GM23338 (cell line): ENCODE measurements around the gene ASTN1. TPM values are rescaled to one million over a fixed set of nuclear protein-coding genes. Genes with fewer than 3 reads are reported as not detected.

Experiments used
- ATAC-seq: fragments of 200-7000 bp; cut with Tn5 transposase; 3 replicates; pipeline ENCODE4 v1.9.1; 2020
- DNase-seq: peaks from one replicate; pipeline ENCODE4 v3.0.0-alpha.2; 2015; ENCODE audit warnings: low spot score
- H2AFZ ChIP-seq: fragments of 200-600 bp; sonication (generic); 2 replicates; pipeline ENCODE4 v1.8.0; 2016; ENCODE audit warnings: antibody characterized with exemption, mild to moderate bottlenecking, moderate library complexity
- H3F3A ChIP-seq: fragments of 200-600 bp; sonication (generic); replicated peaks from 2 replicates; pipeline ENCODE4 v1.8.0; 2017; ENCODE audit warnings: antibody characterized with exemption, mixed run types, low read depth
- H3K27ac ChIP-seq: fragments of 200-600 bp; sonication (generic); 2 replicates; pipeline ENCODE4 v1.6.1; 2016; ENCODE audit warnings: low read depth
- H3K27me3 ChIP-seq: fragments of 200-600 bp; sonication (generic); 2 replicates; pipeline ENCODE4 v1.8.0; 2016; ENCODE audit warnings: mild to moderate bottlenecking, mixed run types, moderate library complexity; ENCODE audit not compliant: insufficient read depth
- H3K36me3 ChIP-seq: fragments of 200-600 bp; sonication (generic); 2 replicates; pipeline ENCODE4 v1.8.0; 2016; ENCODE audit warnings: mild to moderate bottlenecking; ENCODE audit not compliant: insufficient read depth
- H3K4me1 ChIP-seq: fragments of 200-600 bp; sonication (generic); 2 replicates; pipeline ENCODE4 v1.8.0; 2016; ENCODE audit warnings: mild to moderate bottlenecking, moderate library complexity; ENCODE audit not compliant: insufficient read depth
- H3K4me2 ChIP-seq: fragments of 200-600 bp; sonication (generic); 2 replicates; pipeline ENCODE4 v1.7.1; 2017; ENCODE audit warnings: mixed run types
- H3K4me3 ChIP-seq: fragments of 200-600 bp; sonication (generic); 2 replicates; pipeline ENCODE4 v1.6.1; 2016; ENCODE audit warnings: mixed run types
- H3K79me2 ChIP-seq: fragments of 200-600 bp; sonication (generic); replicated peaks from 2 replicates; pipeline ENCODE4 v1.8.0; 2017; ENCODE audit warnings: mild to moderate bottlenecking; ENCODE audit not compliant: insufficient read depth
- H3K9me2 ChIP-seq: fragments of 200-600 bp; sonication (generic); 2 replicates; pipeline ENCODE4 v1.8.0; 2017; ENCODE audit not compliant: insufficient read depth
- H4K20me1 ChIP-seq: fragments of 200-600 bp; sonication (generic); replicated peaks from 2 replicates; pipeline ENCODE4 v1.8.0; 2017; ENCODE audit warnings: mild to moderate bottlenecking; ENCODE audit not compliant: insufficient read depth
- H3K27ac Mint-ChIP-seq: 2 replicates; pipeline ENCODE4 v1.8.0; 2020; ENCODE audit warnings: inconsistent platforms, mild to moderate bottlenecking, moderate library complexity, mixed read lengths
- H3K27me3 Mint-ChIP-seq: 3 replicates; pipeline ENCODE4 v1.8.0; 2022; ENCODE audit warnings: low read depth, mild to moderate bottlenecking, moderate library complexity, mixed read lengths, inconsistent platforms; ENCODE audit not compliant: insufficient read depth, poor library complexity
- H3K36me3 Mint-ChIP-seq: 3 replicates; pipeline ENCODE4 v1.8.0; 2021; ENCODE audit warnings: low read depth, mild to moderate bottlenecking, inconsistent platforms, moderate library complexity, mixed read lengths
- H3K4me1 Mint-ChIP-seq: 3 replicates; pipeline ENCODE4 v1.8.0; 2020; ENCODE audit warnings: mild to moderate bottlenecking, inconsistent platforms, mixed read lengths
- H3K4me3 Mint-ChIP-seq: 3 replicates; pipeline ENCODE4 v1.8.0; 2021; ENCODE audit warnings: moderate library complexity, mild to moderate bottlenecking, inconsistent platforms, mixed read lengths
- H3K9me3 Mint-ChIP-seq: 3 replicates; pipeline ENCODE4 v1.8.0; 2020; ENCODE audit warnings: moderate library complexity, mild to moderate bottlenecking, inconsistent platforms, mixed read lengths
- CREB1 ChIP-seq: fragments of 250-450 bp; sonication (Bioruptor Pico); IDR thresholded peaks from 2 replicates; pipeline ENCODE4 v1.5.0; 2020; ENCODE audit warnings: low read depth, mild to moderate bottlenecking, moderate library complexity
- EZH2 ChIP-seq: fragments of 200-600 bp; sonication (generic); IDR thresholded peaks from one replicate; pipeline ENCODE4 v1.8.0; 2017; ENCODE audit warnings: antibody characterized with exemption, mild to moderate bottlenecking, low read depth; ENCODE audit not compliant: unreplicated experiment
- EZH2phosphoT487 ChIP-seq: fragments of 200-600 bp; sonication (generic); IDR thresholded peaks from one replicate; pipeline ENCODE4 v1.8.1; 2018; ENCODE audit warnings: antibody characterized with exemption; ENCODE audit not compliant: unreplicated experiment
- JUNB ChIP-seq: IDR thresholded peaks from one replicate; pipeline ENCODE4 v1.6.1; 2016; ENCODE audit warnings: antibody characterized with exemption; ENCODE audit not compliant: unreplicated experiment
- NANOG ChIP-seq: IDR thresholded peaks from 2 replicates; pipeline ENCODE4 v1.6.1; 2016; ENCODE audit warnings: antibody characterized with exemption, borderline replicate concordance
- POLR2AphosphoS5 ChIP-seq: IDR thresholded peaks from 2 replicates; pipeline ENCODE4 v1.6.1; 2016; ENCODE audit warnings: antibody characterized with exemption, low read depth
- STAT1 ChIP-seq: IDR thresholded peaks from one replicate; pipeline ENCODE4 v1.6.1; 2016; ENCODE audit warnings: antibody characterized with exemption; ENCODE audit not compliant: unreplicated experiment
- ZNF114 ChIP-seq: fragments of 250-450 bp; sonication (Bioruptor Pico); IDR thresholded peaks from 2 replicates; pipeline ENCODE4 v1.5.0; 2020; ENCODE audit warnings: mild to moderate bottlenecking, moderate library complexity
- ZNF331 ChIP-seq: fragments of 250-450 bp; sonication (Bioruptor Pico); IDR thresholded peaks from 2 replicates; pipeline ENCODE4 v1.5.0; 2020; ENCODE audit warnings: low read depth, mild to moderate bottlenecking, moderate library complexity
- polyA plus RNA-seq: library from polyadenylated mRNA; unstranded; fragments of >200 nt; fragmentation: Nextera tagmentation; extraction: Ambion mirVana; gene quantifications from 2 replicates; pipeline ENCODE4 v1.2.1, GENCODE V29; 2016
- total RNA-seq: library from RNA; depleted of rRNA; stranded (reverse); fragments of >200 nt; shearing (Covaris generic); gene quantifications from 2 replicates; pipeline ENCODE4 v1.2.3, GENCODE V29; 2014
- TF ChIP-seq, protein P1 (sequence below): fragments of 250-450 bp; sonication (Bioruptor Pico); IDR thresholded peaks from 2 replicates; pipeline ENCODE4 v1.5.0; 2020; ENCODE audit warnings: mild to moderate bottlenecking, moderate library complexity
- TF ChIP-seq, protein P2 (sequence below): IDR thresholded peaks from 2 replicates; pipeline ENCODE4 v1.6.1; 2016; ENCODE audit warnings: antibody characterized with exemption
- TF ChIP-seq, protein P3 (sequence below): IDR thresholded peaks from one replicate; pipeline ENCODE4 v1.6.1; 2018; ENCODE audit warnings: antibody characterized with exemption; ENCODE audit not compliant: unreplicated experiment
- TF ChIP-seq, protein P4 (sequence below), 2 experiments: fragments of 200-600 bp in 1 of 2; sonication (generic) in 1 of 2; conservative IDR thresholded peaks; 2 replicates each; pipeline versions ENCODE4 v1.5.1 to v1.6.1; 2016 to 2017; ENCODE audit warnings: antibody characterized with exemption in 2 of 2, low read depth in 2 of 2, mild to moderate bottlenecking in 2 of 2, moderate library complexity in 1 of 2

Gene ASTN1
- total and polyA plus RNA-seq, 2 experiments from 2014 or later = 2.0 to 5.2 TPM

DNA sequence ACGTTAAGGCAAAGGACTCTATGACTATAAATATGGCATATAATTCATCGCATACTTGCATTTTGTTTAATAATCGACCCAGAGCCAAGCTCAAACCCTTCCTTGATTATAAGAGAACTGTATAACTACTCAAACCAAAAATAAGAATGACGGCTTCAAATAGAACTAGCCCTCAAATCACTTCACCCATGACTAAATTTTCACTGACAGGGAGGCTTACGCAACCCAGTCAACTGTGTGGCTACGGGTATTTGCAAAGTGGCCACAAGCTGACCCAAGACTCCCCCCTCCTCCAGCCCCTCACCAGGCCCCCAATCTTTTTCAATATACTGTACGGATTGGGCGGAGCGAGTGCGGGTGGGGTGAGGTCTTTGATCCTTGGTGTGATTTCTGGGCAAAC, 268.3 kb downstream of the ASTN1 start:
- Histone ChIP-seq H3K9me2 (no peaks in the 10 kb centered on the region), H3K27ac (no peak overlapping the region), H3K4me1 (no peaks in the 10 kb centered on the region), H3K79me2 (no peaks in the 10 kb centered on the region), H3K4me3 (no peak overlapping the region), H4K20me1 (no peaks in the 10 kb centered on the region), H3F3A (no peaks in the 10 kb centered on the region), H3K36me3 (no peaks in the 10 kb centered on the region), H3K4me2 (no peak overlapping the region), H2AFZ (no peak overlapping the region), H3K27me3 (no peaks in the 10 kb centered on the region)
- DNase-seq (no peak), ATAC-seq (no peak)
- no peak overlapping the region for H3K4me3 Mint-ChIP-seq
- no peaks in the 10 kb centered on the region for H3K36me3 Mint-ChIP-seq
- no peak overlapping the region for H3K27ac Mint-ChIP-seq
- TF ChIP-seq POLR2AphosphoS5 (no peak), EZH2 (no peak), ZNF331 (CRISPR knock-in tag) (no peak), NANOG (no peak), CREB1 (CRISPR knock-in tag) (no peak), JUNB (no peak), EZH2phosphoT487 (no peak), STAT1 (no peak), ZNF114 (CRISPR knock-in tag) (no peak)
- TF ChIP-seq, protein P1, sequence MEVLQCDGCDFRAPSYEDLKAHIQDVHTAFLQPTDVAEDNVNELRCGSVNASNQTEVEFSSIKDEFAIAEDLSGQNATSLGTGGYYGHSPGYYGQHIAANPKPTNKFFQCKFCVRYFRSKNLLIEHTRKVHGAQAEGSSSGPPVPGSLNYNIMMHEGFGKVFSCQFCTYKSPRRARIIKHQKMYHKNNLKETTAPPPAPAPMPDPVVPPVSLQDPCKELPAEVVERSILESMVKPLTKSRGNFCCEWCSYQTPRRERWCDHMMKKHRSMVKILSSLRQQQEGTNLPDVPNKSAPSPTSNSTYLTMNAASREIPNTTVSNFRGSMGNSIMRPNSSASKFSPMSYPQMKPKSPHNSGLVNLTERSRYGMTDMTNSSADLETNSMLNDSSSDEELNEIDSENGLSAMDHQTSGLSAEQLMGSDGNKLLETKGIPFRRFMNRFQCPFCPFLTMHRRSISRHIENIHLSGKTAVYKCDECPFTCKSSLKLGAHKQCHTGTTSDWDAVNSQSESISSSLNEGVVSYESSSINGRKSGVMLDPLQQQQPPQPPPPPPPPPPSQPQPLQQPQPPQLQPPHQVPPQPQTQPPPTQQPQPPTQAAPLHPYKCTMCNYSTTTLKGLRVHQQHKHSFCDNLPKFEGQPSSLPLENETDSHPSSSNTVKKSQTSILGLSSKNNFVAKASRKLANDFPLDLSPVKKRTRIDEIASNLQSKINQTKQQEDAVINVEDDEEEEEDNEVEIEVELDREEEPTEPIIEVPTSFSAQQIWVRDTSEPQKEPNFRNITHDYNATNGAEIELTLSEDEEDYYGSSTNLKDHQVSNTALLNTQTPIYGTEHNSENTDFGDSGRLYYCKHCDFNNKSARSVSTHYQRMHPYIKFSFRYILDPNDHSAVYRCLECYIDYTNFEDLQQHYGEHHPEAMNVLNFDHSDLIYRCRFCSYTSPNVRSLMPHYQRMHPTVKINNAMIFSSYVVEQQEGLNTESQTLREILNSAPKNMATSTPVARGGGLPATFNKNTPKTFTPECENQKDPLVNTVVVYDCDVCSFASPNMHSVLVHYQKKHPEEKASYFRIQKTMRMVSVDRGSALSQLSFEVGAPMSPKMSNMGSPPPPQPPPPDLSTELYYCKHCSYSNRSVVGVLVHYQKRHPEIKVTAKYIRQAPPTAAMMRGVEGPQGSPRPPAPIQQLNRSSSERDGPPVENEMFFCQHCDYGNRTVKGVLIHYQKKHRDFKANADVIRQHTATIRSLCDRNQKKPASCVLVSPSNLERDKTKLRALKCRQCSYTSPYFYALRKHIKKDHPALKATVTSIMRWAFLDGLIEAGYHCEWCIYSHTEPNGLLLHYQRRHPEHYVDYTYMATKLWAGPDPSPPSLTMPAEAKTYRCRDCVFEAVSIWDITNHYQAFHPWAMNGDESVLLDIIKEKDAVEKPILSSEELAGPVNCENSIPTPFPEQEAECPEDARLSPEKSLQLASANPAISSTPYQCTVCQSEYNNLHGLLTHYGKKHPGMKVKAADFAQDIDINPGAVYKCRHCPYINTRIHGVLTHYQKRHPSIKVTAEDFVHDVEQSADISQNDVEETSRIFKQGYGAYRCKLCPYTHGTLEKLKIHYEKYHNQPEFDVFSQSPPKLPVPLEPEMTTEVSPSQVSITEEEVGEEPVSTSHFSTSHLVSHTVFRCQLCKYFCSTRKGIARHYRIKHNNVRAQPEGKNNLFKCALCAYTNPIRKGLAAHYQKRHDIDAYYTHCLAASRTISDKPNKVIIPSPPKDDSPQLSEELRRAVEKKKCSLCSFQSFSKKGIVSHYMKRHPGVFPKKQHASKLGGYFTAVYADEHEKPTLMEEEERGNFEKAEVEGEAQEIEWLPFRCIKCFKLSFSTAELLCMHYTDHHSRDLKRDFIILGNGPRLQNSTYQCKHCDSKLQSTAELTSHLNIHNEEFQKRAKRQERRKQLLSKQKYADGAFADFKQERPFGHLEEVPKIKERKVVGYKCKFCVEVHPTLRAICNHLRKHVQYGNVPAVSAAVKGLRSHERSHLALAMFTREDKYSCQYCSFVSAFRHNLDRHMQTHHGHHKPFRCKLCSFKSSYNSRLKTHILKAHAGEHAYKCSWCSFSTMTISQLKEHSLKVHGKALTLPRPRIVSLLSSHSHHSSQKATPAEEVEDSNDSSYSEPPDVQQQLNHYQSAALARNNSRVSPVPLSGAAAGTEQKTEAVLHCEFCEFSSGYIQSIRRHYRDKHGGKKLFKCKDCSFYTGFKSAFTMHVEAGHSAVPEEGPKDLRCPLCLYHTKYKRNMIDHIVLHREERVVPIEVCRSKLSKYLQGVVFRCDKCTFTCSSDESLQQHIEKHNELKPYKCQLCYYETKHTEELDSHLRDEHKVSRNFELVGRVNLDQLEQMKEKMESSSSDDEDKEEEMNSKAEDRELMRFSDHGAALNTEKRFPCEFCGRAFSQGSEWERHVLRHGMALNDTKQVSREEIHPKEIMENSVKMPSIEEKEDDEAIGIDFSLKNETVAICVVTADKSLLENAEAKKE (CRISPR knock-in tag) = no peak
- TF ChIP-seq, protein P2, sequence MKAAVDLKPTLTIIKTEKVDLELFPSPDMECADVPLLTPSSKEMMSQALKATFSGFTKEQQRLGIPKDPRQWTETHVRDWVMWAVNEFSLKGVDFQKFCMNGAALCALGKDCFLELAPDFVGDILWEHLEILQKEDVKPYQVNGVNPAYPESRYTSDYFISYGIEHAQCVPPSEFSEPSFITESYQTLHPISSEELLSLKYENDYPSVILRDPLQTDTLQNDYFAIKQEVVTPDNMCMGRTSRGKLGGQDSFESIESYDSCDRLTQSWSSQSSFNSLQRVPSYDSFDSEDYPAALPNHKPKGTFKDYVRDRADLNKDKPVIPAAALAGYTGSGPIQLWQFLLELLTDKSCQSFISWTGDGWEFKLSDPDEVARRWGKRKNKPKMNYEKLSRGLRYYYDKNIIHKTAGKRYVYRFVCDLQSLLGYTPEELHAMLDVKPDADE = no peak
- TF ChIP-seq, protein P3, sequence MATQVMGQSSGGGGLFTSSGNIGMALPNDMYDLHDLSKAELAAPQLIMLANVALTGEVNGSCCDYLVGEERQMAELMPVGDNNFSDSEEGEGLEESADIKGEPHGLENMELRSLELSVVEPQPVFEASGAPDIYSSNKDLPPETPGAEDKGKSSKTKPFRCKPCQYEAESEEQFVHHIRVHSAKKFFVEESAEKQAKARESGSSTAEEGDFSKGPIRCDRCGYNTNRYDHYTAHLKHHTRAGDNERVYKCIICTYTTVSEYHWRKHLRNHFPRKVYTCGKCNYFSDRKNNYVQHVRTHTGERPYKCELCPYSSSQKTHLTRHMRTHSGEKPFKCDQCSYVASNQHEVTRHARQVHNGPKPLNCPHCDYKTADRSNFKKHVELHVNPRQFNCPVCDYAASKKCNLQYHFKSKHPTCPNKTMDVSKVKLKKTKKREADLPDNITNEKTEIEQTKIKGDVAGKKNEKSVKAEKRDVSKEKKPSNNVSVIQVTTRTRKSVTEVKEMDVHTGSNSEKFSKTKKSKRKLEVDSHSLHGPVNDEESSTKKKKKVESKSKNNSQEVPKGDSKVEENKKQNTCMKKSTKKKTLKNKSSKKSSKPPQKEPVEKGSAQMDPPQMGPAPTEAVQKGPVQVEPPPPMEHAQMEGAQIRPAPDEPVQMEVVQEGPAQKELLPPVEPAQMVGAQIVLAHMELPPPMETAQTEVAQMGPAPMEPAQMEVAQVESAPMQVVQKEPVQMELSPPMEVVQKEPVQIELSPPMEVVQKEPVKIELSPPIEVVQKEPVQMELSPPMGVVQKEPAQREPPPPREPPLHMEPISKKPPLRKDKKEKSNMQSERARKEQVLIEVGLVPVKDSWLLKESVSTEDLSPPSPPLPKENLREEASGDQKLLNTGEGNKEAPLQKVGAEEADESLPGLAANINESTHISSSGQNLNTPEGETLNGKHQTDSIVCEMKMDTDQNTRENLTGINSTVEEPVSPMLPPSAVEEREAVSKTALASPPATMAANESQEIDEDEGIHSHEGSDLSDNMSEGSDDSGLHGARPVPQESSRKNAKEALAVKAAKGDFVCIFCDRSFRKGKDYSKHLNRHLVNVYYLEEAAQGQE = no peak
- TF ChIP-seq, protein P4, sequence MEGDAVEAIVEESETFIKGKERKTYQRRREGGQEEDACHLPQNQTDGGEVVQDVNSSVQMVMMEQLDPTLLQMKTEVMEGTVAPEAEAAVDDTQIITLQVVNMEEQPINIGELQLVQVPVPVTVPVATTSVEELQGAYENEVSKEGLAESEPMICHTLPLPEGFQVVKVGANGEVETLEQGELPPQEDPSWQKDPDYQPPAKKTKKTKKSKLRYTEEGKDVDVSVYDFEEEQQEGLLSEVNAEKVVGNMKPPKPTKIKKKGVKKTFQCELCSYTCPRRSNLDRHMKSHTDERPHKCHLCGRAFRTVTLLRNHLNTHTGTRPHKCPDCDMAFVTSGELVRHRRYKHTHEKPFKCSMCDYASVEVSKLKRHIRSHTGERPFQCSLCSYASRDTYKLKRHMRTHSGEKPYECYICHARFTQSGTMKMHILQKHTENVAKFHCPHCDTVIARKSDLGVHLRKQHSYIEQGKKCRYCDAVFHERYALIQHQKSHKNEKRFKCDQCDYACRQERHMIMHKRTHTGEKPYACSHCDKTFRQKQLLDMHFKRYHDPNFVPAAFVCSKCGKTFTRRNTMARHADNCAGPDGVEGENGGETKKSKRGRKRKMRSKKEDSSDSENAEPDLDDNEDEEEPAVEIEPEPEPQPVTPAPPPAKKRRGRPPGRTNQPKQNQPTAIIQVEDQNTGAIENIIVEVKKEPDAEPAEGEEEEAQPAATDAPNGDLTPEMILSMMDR (conservative IDR thresholded peaks at IDR 0.05; ENCODE audit: low read depth in 2 of 2) = no peak
- peaks cover 4% of the 10 kb centered on the region for H3K27me3 Mint-ChIP-seq
- no peaks in the 10 kb centered on the region for H3K9me3 Mint-ChIP-seq
- H3K4me1 Mint-ChIP-seq = peaks cover 4% of the 10 kb centered on the region; the same call in 2 of the 3 replicates
